WTC11 (cell line): ENCODE measurements around the gene NCBP3. TPM values are rescaled to one million over a fixed set of nuclear protein-coding genes. Genes with fewer than 3 reads are reported as not detected.

Experiments used
- ATAC-seq: fragments of 200-7000 bp; cut with Tn5 transposase; 2 replicates; pipeline ENCODE4 v1.10.0; 2021; ENCODE audit warnings: mild to moderate bottlenecking, moderate library complexity
- CTCF ChIA-PET: fragments of 300-600 bp; sonication (Branson Sonifier 250); formaldehyde crosslinking; loops from one replicate; lab custom pipeline; 2021; ENCODE audit warnings: antibody characterized with exemption; lab: Charles Lee
- POLR2A ChIA-PET: fragments of 350-600 bp; sonication (Branson Sonifier 250); formaldehyde crosslinking; loops from one replicate; lab custom pipeline; 2021; ENCODE audit warnings: antibody characterized with exemption; lab: Charles Lee
- DNase-seq: peaks from one replicate; pipeline ENCODE4 v3.0.0; 2021; ENCODE audit warnings: low spot score
- H3K27ac Mint-ChIP-seq: 2 replicates; pipeline ENCODE4 v1.8.0; 2021; ENCODE audit warnings: mixed read lengths
- H3K27me3 Mint-ChIP-seq: 2 replicates; pipeline ENCODE4 v1.8.0; 2021; ENCODE audit warnings: low read depth, mild to moderate bottlenecking, moderate library complexity, mixed read lengths
- H3K36me3 Mint-ChIP-seq: 2 replicates; pipeline ENCODE4 v1.8.0; 2021; ENCODE audit warnings: mixed read lengths
- H3K4me1 Mint-ChIP-seq: 2 replicates; pipeline ENCODE4 v1.8.0; 2022; ENCODE audit warnings: mixed read lengths
- H3K4me3 Mint-ChIP-seq: 2 replicates; pipeline ENCODE4 v1.8.0; 2021; ENCODE audit warnings: mild to moderate bottlenecking, moderate library complexity, mixed read lengths
- H3K9me3 Mint-ChIP-seq: 2 replicates; pipeline ENCODE4 v1.8.0; 2021; ENCODE audit warnings: mixed read lengths
- EMX1 ChIP-seq: fragments of 250-450 bp; sonication (Bioruptor Pico); IDR thresholded peaks from 2 replicates; pipeline ENCODE4 v1.8.0; 2021; ENCODE audit warnings: mild to moderate bottlenecking
- FOXP1 ChIP-seq: sonication (generic); formaldehyde crosslinking; IDR thresholded peaks from 2 replicates; pipeline ENCODE4 v1.8.0; 2022; ENCODE audit warnings: missing genetic modification reagents, mild to moderate bottlenecking, moderate library complexity, borderline replicate concordance
- GTF2I ChIP-seq: fragments of 250-450 bp; sonication (Bioruptor Pico); conservative IDR thresholded peaks from 2 replicates; pipeline ENCODE4 v1.4.0; 2021; ENCODE audit warnings: mild to moderate bottlenecking
- KAT7 ChIP-seq: sonication (generic); formaldehyde crosslinking; IDR thresholded peaks from 2 replicates; pipeline ENCODE4 v1.8.1; 2023; ENCODE audit warnings: missing genetic modification reagents, mild to moderate bottlenecking, borderline replicate concordance
- NFE2L1 ChIP-seq: sonication (generic); formaldehyde crosslinking; IDR thresholded peaks from 2 replicates; pipeline ENCODE4 v1.8.1; 2023; ENCODE audit warnings: missing genetic modification reagents
- RORB ChIP-seq: fragments of 250-450 bp; sonication (Bioruptor Pico); IDR thresholded peaks from 2 replicates; pipeline ENCODE4 v1.9.0; 2021; ENCODE audit warnings: mild to moderate bottlenecking
- ZNF396 ChIP-seq: fragments of 250-450 bp; sonication (Bioruptor Pico); IDR thresholded peaks from 2 replicates; pipeline ENCODE4 v1.8.0; 2021; ENCODE audit warnings: mild to moderate bottlenecking, moderate library complexity, borderline replicate concordance
- total RNA-seq: library from RNA; stranded (reverse); gene quantifications from 3 replicates; pipeline ENCODE4 v1.2.3, GENCODE V29; 2021
- TF ChIP-seq, protein P1 (sequence below): fragments of 250-450 bp; sonication (Bioruptor Pico); IDR thresholded peaks from 2 replicates; pipeline ENCODE4 v1.9.0; 2021; ENCODE audit warnings: mild to moderate bottlenecking, borderline replicate concordance
- TF ChIP-seq, protein P2 (sequence below): sonication (generic); formaldehyde crosslinking; IDR thresholded peaks from 2 replicates; pipeline ENCODE4 v1.8.1; 2023; ENCODE audit warnings: mild to moderate bottlenecking, missing genetic modification reagents
- TF ChIP-seq, protein P3 (sequence below): sonication (generic); formaldehyde crosslinking; IDR thresholded peaks from 2 replicates; pipeline ENCODE4 v1.8.1; 2022; ENCODE audit warnings: mild to moderate bottlenecking, moderate library complexity, missing genetic modification reagents
- TF ChIP-seq, protein P4 (sequence below): sonication (generic); formaldehyde crosslinking; conservative IDR thresholded peaks from 2 replicates; pipeline ENCODE4 v1.8.1; 2023; ENCODE audit warnings: mild to moderate bottlenecking, low read depth, missing genetic modification reagents, moderate library complexity
- TF ChIP-seq, protein P5 (sequence below): sonication (generic); formaldehyde crosslinking; IDR thresholded peaks from 2 replicates; pipeline ENCODE4 v1.8.1; 2023; ENCODE audit warnings: mild to moderate bottlenecking, missing genetic modification reagents, borderline replicate concordance
- TF ChIP-seq, protein P6 (sequence below): sonication (generic); formaldehyde crosslinking; IDR thresholded peaks from 2 replicates; pipeline ENCODE4 v1.8.1; 2023; ENCODE audit warnings: mild to moderate bottlenecking, missing genetic modification reagents, moderate library complexity

NCBP3 gene
- total RNA-seq, 1 experiment from 2014 or later: 48.7 TPM

DNA sequence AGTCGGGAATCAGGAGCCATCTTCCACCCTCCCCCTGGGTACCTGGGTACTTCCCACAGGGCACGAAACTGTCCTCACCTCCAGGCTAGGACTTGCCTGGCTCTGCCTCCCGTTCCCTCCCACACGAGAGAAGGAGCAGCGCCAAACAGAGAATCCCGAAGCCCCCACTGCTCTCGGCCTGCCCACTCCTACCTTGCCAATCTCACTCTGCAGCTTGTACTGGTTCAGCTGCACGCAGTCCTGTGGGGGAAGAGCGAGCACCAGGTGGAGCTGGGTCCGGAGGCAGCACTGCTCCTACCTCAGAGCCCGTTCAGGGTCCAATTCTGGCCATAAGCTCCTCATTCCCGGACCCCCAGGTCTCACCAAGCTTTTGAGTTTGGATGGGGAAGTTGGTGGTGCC, 38.1 kb upstream of the NCBP3 start:
- CTCF ChIA-PET: interaction anchor here (1.7 kb wide), 1 partner anchor 38 kb away, joined by 7 read pairs; the partner anchor contains the start of gene NCBP3
- H3K9me3 Mint-ChIP-seq: no peaks in the 10 kb centered on the region
- no peak overlapping the region for H3K27ac Mint-ChIP-seq
- DNase-seq (no peak), ATAC-seq (no peak)
- no peak overlapping the region for H3K4me3 Mint-ChIP-seq
- POLR2A ChIA-PET: no interaction called here
- no peaks in the 10 kb centered on the region; the same call in 1 of the 2 replicates for H3K27me3 Mint-ChIP-seq
- TF ChIP-seq KAT7 (CRISPR knock-in tag) (no peak), EMX1 (CRISPR knock-in tag) (no peak), GTF2I (CRISPR knock-in tag) (no peak), RORB (CRISPR knock-in tag) (no peak), ZNF396 (no peak), NFE2L1 (CRISPR knock-in tag) (no peak), FOXP1 (CRISPR knock-in tag) (no peak)
- TF ChIP-seq, protein P1, sequence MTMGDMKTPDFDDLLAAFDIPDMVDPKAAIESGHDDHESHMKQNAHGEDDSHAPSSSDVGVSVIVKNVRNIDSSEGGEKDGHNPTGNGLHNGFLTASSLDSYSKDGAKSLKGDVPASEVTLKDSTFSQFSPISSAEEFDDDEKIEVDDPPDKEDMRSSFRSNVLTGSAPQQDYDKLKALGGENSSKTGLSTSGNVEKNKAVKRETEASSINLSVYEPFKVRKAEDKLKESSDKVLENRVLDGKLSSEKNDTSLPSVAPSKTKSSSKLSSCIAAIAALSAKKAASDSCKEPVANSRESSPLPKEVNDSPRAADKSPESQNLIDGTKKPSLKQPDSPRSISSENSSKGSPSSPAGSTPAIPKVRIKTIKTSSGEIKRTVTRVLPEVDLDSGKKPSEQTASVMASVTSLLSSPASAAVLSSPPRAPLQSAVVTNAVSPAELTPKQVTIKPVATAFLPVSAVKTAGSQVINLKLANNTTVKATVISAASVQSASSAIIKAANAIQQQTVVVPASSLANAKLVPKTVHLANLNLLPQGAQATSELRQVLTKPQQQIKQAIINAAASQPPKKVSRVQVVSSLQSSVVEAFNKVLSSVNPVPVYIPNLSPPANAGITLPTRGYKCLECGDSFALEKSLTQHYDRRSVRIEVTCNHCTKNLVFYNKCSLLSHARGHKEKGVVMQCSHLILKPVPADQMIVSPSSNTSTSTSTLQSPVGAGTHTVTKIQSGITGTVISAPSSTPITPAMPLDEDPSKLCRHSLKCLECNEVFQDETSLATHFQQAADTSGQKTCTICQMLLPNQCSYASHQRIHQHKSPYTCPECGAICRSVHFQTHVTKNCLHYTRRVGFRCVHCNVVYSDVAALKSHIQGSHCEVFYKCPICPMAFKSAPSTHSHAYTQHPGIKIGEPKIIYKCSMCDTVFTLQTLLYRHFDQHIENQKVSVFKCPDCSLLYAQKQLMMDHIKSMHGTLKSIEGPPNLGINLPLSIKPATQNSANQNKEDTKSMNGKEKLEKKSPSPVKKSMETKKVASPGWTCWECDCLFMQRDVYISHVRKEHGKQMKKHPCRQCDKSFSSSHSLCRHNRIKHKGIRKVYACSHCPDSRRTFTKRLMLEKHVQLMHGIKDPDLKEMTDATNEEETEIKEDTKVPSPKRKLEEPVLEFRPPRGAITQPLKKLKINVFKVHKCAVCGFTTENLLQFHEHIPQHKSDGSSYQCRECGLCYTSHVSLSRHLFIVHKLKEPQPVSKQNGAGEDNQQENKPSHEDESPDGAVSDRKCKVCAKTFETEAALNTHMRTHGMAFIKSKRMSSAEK (CRISPR knock-in tag): no peak
- TF ChIP-seq, protein P2, sequence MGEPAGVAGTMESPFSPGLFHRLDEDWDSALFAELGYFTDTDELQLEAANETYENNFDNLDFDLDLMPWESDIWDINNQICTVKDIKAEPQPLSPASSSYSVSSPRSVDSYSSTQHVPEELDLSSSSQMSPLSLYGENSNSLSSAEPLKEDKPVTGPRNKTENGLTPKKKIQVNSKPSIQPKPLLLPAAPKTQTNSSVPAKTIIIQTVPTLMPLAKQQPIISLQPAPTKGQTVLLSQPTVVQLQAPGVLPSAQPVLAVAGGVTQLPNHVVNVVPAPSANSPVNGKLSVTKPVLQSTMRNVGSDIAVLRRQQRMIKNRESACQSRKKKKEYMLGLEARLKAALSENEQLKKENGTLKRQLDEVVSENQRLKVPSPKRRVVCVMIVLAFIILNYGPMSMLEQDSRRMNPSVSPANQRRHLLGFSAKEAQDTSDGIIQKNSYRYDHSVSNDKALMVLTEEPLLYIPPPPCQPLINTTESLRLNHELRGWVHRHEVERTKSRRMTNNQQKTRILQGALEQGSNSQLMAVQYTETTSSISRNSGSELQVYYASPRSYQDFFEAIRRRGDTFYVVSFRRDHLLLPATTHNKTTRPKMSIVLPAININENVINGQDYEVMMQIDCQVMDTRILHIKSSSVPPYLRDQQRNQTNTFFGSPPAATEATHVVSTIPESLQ (CRISPR knock-in tag): no peak
- TF ChIP-seq, protein P3, sequence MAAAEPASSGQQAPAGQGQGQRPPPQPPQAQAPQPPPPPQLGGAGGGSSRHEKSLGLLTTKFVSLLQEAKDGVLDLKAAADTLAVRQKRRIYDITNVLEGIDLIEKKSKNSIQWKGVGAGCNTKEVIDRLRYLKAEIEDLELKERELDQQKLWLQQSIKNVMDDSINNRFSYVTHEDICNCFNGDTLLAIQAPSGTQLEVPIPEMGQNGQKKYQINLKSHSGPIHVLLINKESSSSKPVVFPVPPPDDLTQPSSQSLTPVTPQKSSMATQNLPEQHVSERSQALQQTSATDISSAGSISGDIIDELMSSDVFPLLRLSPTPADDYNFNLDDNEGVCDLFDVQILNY (CRISPR knock-in tag): no peak
- TF ChIP-seq, protein P4, sequence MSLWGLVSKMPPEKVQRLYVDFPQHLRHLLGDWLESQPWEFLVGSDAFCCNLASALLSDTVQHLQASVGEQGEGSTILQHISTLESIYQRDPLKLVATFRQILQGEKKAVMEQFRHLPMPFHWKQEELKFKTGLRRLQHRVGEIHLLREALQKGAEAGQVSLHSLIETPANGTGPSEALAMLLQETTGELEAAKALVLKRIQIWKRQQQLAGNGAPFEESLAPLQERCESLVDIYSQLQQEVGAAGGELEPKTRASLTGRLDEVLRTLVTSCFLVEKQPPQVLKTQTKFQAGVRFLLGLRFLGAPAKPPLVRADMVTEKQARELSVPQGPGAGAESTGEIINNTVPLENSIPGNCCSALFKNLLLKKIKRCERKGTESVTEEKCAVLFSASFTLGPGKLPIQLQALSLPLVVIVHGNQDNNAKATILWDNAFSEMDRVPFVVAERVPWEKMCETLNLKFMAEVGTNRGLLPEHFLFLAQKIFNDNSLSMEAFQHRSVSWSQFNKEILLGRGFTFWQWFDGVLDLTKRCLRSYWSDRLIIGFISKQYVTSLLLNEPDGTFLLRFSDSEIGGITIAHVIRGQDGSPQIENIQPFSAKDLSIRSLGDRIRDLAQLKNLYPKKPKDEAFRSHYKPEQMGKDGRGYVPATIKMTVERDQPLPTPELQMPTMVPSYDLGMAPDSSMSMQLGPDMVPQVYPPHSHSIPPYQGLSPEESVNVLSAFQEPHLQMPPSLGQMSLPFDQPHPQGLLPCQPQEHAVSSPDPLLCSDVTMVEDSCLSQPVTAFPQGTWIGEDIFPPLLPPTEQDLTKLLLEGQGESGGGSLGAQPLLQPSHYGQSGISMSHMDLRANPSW (CRISPR knock-in tag): no peak
- TF ChIP-seq, protein P5, sequence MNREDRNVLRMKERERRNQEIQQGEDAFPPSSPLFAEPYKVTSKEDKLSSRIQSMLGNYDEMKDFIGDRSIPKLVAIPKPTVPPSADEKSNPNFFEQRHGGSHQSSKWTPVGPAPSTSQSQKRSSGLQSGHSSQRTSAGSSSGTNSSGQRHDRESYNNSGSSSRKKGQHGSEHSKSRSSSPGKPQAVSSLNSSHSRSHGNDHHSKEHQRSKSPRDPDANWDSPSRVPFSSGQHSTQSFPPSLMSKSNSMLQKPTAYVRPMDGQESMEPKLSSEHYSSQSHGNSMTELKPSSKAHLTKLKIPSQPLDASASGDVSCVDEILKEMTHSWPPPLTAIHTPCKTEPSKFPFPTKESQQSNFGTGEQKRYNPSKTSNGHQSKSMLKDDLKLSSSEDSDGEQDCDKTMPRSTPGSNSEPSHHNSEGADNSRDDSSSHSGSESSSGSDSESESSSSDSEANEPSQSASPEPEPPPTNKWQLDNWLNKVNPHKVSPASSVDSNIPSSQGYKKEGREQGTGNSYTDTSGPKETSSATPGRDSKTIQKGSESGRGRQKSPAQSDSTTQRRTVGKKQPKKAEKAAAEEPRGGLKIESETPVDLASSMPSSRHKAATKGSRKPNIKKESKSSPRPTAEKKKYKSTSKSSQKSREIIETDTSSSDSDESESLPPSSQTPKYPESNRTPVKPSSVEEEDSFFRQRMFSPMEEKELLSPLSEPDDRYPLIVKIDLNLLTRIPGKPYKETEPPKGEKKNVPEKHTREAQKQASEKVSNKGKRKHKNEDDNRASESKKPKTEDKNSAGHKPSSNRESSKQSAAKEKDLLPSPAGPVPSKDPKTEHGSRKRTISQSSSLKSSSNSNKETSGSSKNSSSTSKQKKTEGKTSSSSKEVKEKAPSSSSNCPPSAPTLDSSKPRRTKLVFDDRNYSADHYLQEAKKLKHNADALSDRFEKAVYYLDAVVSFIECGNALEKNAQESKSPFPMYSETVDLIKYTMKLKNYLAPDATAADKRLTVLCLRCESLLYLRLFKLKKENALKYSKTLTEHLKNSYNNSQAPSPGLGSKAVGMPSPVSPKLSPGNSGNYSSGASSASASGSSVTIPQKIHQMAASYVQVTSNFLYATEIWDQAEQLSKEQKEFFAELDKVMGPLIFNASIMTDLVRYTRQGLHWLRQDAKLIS (CRISPR knock-in tag): no peak
- TF ChIP-seq, protein P6, sequence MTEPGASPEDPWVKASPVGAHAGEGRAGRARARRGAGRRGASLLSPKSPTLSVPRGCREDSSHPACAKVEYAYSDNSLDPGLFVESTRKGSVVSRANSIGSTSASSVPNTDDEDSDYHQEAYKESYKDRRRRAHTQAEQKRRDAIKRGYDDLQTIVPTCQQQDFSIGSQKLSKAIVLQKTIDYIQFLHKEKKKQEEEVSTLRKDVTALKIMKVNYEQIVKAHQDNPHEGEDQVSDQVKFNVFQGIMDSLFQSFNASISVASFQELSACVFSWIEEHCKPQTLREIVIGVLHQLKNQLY (CRISPR knock-in tag): no peak
- TF ChIP-seq, all 79 proteins: peak for 0
- Mint-ChIP-seq H3K36me3 (peaks cover 5% of the 10 kb centered on the region; the same call in 1 of the 2 replicates), H3K4me1 (peaks cover 9% of the 10 kb centered on the region)
